Measurements from ENCODE around the gene PXT1.

DNA sequence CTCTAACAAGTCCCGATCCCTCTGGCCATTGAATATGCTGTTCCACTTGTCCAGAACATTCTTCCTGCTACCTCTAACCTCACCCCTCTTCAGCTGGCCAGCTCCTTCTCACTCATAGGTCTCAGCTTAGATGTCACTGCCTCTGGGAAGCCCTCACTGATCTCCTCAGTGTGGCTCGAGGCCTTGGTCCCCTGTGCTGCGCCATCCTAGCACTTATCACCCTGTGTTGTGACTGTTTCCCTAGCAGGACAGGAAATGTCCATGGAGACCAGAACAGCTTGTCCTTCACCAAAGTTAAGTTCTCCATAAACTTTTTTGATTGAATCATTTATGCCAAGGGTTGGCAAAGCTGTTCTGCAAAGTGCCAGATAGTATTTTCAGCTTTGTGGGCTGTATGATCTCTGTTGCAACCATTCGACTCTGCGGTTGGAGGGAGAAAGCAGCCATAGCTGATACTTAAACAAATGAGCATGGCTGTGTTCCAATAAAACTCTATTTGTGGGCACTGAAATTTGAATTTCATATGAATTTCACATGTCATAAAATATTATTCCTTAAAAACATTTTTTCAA, 99.5 kb downstream of the PXT1 start:
- TF ChIP-seq, protein P1, sequence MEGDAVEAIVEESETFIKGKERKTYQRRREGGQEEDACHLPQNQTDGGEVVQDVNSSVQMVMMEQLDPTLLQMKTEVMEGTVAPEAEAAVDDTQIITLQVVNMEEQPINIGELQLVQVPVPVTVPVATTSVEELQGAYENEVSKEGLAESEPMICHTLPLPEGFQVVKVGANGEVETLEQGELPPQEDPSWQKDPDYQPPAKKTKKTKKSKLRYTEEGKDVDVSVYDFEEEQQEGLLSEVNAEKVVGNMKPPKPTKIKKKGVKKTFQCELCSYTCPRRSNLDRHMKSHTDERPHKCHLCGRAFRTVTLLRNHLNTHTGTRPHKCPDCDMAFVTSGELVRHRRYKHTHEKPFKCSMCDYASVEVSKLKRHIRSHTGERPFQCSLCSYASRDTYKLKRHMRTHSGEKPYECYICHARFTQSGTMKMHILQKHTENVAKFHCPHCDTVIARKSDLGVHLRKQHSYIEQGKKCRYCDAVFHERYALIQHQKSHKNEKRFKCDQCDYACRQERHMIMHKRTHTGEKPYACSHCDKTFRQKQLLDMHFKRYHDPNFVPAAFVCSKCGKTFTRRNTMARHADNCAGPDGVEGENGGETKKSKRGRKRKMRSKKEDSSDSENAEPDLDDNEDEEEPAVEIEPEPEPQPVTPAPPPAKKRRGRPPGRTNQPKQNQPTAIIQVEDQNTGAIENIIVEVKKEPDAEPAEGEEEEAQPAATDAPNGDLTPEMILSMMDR (IDR thresholded peaks at IDR 0.05; ENCODE audit: poor library complexity), result no peak
- TF ChIP-seq EZH2 (IDR thresholded peaks at IDR 0.05; ENCODE audit: borderline replicate concordance) (no peak), EZH2phosphoT487 (IDR thresholded peaks at IDR 0.05; ENCODE audit: low read depth, severe bottlenecking, unreplicated experiment) (no peak)
